HepG2 (cell line): ENCODE data around the gene ELOVL6. TPM values are rescaled to one million over a fixed set of nuclear protein-coding genes. Genes with fewer than 3 reads are reported as not detected.

Source experiments
- NFIB ChIP-seq: sonication (generic); formaldehyde crosslinking; IDR thresholded peaks from 2 replicates; pipeline ENCODE4 v1.9.0; 2021; ENCODE audit warnings: missing genetic modification reagents, mild to moderate bottlenecking, borderline replicate concordance
- NR2F6 ChIP-seq, 2 experiments: IDR thresholded peaks; 2 replicates each; pipeline ENCODE4 v1.6.1; 2016; ENCODE audit warnings: antibody characterized with exemption in 1 of 2, mild to moderate bottlenecking in 1 of 2
- SYNCRIP ChIP-seq: fragments of 200-400 bp; formaldehyde crosslinking; IDR thresholded peaks from 2 replicates; pipeline ENCODE4 v1.6.1; 2018; ENCODE audit warnings: mild to moderate bottlenecking, low read depth, low read length; ENCODE audit not compliant: insufficient read depth
- THYN1 ChIP-seq: sonication (generic); formaldehyde crosslinking; IDR thresholded peaks from 2 replicates; pipeline ENCODE4 v1.8.1; 2023; ENCODE audit warnings: low read depth, mild to moderate bottlenecking, moderate library complexity, missing genetic modification reagents, borderline replicate concordance
- ZNF17 ChIP-seq: sonication (generic); formaldehyde crosslinking; IDR thresholded peaks from 2 replicates; pipeline ENCODE4 v1.5.0; 2020; ENCODE audit warnings: mild to moderate bottlenecking, missing genetic modification reagents
- ZNF280B ChIP-seq: sonication (generic); formaldehyde crosslinking; IDR thresholded peaks from 2 replicates; pipeline ENCODE4 v1.5.0; 2020; ENCODE audit warnings: missing genetic modification reagents, mild to moderate bottlenecking, borderline replicate concordance
- ZNF44 ChIP-seq: sonication (generic); formaldehyde crosslinking; IDR thresholded peaks from 2 replicates; pipeline ENCODE4 v1.5.1; 2020; ENCODE audit warnings: mild to moderate bottlenecking, missing genetic modification reagents
- polyA plus RNA-seq, 8 experiments: library from polyadenylated mRNA; depleted of rRNA in 3 of 8; stranded (reverse) in 7 of 8; unstranded in 1 of 8; fragments of >200 nt; fragmentation: Illumina TruSeq in 4 of 8; extraction: Trizol in 4 of 8; gene quantifications; 2 replicates each; pipeline versions ENCODE4 v1.2.1 to v1.2.3, GENCODE V29; 2011 to 2016; ENCODE audit warnings: low read depth in 4 of 8, missing spikeins in 1 of 8, mixed read lengths in 1 of 8; ENCODE audit not compliant: insufficient read depth in 1 of 8
- total RNA-seq, 5 experiments: library from RNA; depleted of rRNA; stranded (reverse); fragments of >200 nt; fragmentation: Illumina TruSeq; extraction: Trizol; gene quantifications; 2 replicates each; pipeline ENCODE4 v1.2.3, GENCODE V29; 2016; ENCODE audit warnings: low read depth in 1 of 5
- TF ChIP-seq, protein P1 (sequence below), 2 experiments: sonication (generic) in 1 of 2; formaldehyde crosslinking in 1 of 2; IDR thresholded peaks; 2 replicates each; pipeline versions ENCODE4 v1.6.1 to v1.9.0; 2014 to 2022; ENCODE audit warnings: antibody characterized with exemption in 1 of 2, borderline replicate concordance in 1 of 2, inconsistent platforms in 1 of 2, low read depth in 1 of 2, missing genetic modification reagents in 1 of 2
- TF ChIP-seq, protein P2 (sequence below): sonication (generic); formaldehyde crosslinking; IDR thresholded peaks from 2 replicates; pipeline ENCODE4 v1.4.0; 2020; ENCODE audit warnings: missing genetic modification reagents, borderline replicate concordance

ELOVL6 gene
- total and polyA plus RNA-seq, 2 of the 13 experiments (the other 11 are each of a cell fraction or from before 2014, with no cell fraction given), result 14.1 to 23.2 TPM

DNA sequence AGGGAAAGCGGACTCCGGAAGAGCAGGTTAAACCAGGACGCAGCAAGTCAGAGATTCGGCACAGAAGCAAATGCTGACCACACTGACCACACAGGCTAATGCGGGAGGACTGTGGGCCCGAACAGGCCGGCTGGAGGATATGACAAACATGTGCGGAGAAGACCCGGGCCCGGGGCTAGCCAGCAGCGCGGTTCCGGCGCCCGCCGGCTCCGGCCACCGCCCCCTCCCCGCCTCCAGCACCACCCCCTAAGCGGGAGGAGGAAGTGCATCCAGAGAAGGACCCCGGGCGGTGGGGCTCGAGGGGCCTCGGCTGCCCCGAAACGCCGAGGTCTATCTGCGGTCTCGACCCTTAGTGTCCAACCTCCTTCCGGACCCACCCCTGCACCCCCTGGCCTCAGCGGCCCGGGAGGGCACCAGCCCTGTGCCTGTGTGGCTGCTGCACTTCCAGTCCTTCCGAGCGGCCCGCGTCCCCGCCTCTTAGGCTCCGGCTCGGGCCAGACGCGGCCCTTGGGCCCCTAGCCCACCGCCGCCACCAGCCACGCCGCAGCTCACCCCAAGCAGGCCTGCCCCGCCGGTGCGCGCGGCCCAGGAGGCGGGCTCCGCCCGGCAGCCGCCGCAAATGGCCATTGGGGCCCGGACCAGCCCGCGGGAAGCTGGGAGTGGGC, 2.1 kb downstream of the ELOVL6 start (continued):
- TF ChIP-seq, protein P1, sequence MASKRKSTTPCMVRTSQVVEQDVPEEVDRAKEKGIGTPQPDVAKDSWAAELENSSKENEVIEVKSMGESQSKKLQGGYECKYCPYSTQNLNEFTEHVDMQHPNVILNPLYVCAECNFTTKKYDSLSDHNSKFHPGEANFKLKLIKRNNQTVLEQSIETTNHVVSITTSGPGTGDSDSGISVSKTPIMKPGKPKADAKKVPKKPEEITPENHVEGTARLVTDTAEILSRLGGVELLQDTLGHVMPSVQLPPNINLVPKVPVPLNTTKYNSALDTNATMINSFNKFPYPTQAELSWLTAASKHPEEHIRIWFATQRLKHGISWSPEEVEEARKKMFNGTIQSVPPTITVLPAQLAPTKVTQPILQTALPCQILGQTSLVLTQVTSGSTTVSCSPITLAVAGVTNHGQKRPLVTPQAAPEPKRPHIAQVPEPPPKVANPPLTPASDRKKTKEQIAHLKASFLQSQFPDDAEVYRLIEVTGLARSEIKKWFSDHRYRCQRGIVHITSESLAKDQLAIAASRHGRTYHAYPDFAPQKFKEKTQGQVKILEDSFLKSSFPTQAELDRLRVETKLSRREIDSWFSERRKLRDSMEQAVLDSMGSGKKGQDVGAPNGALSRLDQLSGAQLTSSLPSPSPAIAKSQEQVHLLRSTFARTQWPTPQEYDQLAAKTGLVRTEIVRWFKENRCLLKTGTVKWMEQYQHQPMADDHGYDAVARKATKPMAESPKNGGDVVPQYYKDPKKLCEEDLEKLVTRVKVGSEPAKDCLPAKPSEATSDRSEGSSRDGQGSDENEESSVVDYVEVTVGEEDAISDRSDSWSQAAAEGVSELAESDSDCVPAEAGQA (IDR thresholded peaks at IDR 0.05; ENCODE audit: low read depth), result no peak
- TF ChIP-seq, protein P1 (CRISPR knock-in tag; IDR thresholded peaks at IDR 0.05; ENCODE audit: borderline replicate concordance), result no peak; the same call in 1 of the 2 replicates
- TF ChIP-seq, protein P2, sequence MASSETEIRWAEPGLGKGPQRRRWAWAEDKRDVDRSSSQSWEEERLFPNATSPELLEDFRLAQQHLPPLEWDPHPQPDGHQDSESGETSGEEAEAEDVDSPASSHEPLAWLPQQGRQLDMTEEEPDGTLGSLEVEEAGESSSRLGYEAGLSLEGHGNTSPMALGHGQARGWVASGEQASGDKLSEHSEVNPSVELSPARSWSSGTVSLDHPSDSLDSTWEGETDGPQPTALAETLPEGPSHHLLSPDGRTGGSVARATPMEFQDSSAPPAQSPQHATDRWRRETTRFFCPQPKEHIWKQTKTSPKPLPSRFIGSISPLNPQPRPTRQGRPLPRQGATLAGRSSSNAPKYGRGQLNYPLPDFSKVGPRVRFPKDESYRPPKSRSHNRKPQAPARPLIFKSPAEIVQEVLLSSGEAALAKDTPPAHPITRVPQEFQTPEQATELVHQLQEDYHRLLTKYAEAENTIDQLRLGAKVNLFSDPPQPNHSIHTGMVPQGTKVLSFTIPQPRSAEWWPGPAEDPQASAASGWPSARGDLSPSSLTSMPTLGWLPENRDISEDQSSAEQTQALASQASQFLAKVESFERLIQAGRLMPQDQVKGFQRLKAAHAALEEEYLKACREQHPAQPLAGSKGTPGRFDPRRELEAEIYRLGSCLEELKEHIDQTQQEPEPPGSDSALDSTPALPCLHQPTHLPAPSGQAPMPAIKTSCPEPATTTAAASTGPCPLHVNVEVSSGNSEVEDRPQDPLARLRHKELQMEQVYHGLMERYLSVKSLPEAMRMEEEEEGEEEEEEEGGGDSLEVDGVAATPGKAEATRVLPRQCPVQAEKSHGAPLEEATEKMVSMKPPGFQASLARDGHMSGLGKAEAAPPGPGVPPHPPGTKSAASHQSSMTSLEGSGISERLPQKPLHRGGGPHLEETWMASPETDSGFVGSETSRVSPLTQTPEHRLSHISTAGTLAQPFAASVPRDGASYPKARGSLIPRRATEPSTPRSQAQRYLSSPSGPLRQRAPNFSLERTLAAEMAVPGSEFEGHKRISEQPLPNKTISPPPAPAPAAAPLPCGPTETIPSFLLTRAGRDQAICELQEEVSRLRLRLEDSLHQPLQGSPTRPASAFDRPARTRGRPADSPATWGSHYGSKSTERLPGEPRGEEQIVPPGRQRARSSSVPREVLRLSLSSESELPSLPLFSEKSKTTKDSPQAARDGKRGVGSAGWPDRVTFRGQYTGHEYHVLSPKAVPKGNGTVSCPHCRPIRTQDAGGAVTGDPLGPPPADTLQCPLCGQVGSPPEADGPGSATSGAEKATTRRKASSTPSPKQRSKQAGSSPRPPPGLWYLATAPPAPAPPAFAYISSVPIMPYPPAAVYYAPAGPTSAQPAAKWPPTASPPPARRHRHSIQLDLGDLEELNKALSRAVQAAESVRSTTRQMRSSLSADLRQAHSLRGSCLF, result no peak
- TF ChIP-seq SYNCRIP (no peak), ZNF17 (CRISPR knock-in tag) (no peak), ZNF280B (CRISPR knock-in tag) (no peak; the same call in 1 of the 2 replicates), THYN1 (CRISPR knock-in tag) (no peak), ZNF44 (CRISPR knock-in tag) (no peak), NR2F6 (IDR thresholded peaks at IDR 0.05) (no peak), NR2F6 (CRISPR knock-in tag; IDR thresholded peaks at IDR 0.05) (no peak), NFIB (CRISPR knock-in tag) (no peak)
